ENCODE data around the gene TRIM73.
"Not testable (repeated sequence)": the region's sequence is repeated elsewhere in the genome, so short reads cannot be mapped to it uniquely, and the experiment has no call there.

TRIM73 gene

GRCh38 chr7:75395329-75395728, at the start of gene TRIM73:
Gene TRIM73, plus strand, starts transcription at chr7:75395629. Its CDS starts 3,305 bp downstream, at chr7:75398934.
- not testable (repeated sequence) for DNase-seq

- not testable (repeated sequence) for DNase-seq
Measured at GRCh38 chr7:75358671-75359541, 36.5 kb upstream of the TRIM73 start.

GRCh38 chr7:75359542-75359848, 35.9 kb upstream of the TRIM73 start:
- not testable (repeated sequence) for DNase-seq

GRCh38 chr7:75364079-75364478, 31.4 kb upstream of the TRIM73 start:
- DNase-seq = not testable (repeated sequence)

GRCh38 chr7:75366643-75367042, 28.8 kb upstream of the TRIM73 start:
- not testable (repeated sequence) for DNase-seq

GRCh38 chr7:75367313-75367712, 28.1 kb upstream of the TRIM73 start:
- DNase-seq = not testable (repeated sequence)

GRCh38 chr7:75374144-75374518, 21.3 kb upstream of the TRIM73 start:
- DNase-seq = not testable (repeated sequence)

- not testable (repeated sequence) for DNase-seq
Measured at GRCh38 chr7:75374519-75375317, 20.7 kb upstream of the TRIM73 start.

- DNase-seq = not testable (repeated sequence)
Measured at GRCh38 chr7:75393194-75393593, 2.2 kb upstream of the TRIM73 start.

GRCh38 chr7:75397865-75398264, 2.4 kb downstream of the TRIM73 start:
- not testable (repeated sequence) for DNase-seq

- not testable (repeated sequence) for DNase-seq
Measured at GRCh38 chr7:75398771-75399700, 3.6 kb downstream of the TRIM73 start.

- not testable (repeated sequence) for DNase-seq
Measured at GRCh38 chr7:75400575-75400974, 5.1 kb downstream of the TRIM73 start.

- not testable (repeated sequence) for DNase-seq
Measured at GRCh38 chr7:75403455-75404443, 8.3 kb downstream of the TRIM73 start.

GRCh38 chr7:75404663-75405062, 9.2 kb downstream of the TRIM73 start:
- not testable (repeated sequence) for DNase-seq

GRCh38 chr7:75409880-75410822, 14.7 kb downstream of the TRIM73 start:
- DNase-seq = not testable (repeated sequence)

- DNase-seq = not testable (repeated sequence)
Measured at GRCh38 chr7:75410823-75411173, 15.4 kb downstream of the TRIM73 start.

GRCh38 chr7:75414204-75414603, 18.8 kb downstream of the TRIM73 start:
- not testable (repeated sequence) for DNase-seq

- not testable (repeated sequence) for DNase-seq
Measured at GRCh38 chr7:75414708-75415427, 19.4 kb downstream of the TRIM73 start.

GRCh38 chr7:75415428-75415817, 20.0 kb downstream of the TRIM73 start:
- not testable (repeated sequence) for DNase-seq

Measured in DMS53 (cell line).